GM04504 (cell line): Measurements from ENCODE around the gene TMEM170A.
"Not testable (repeated sequence)": the region's sequence is repeated elsewhere in the genome, so short reads cannot be mapped to it uniquely, and the experiment has no call there.

Experiments used
- DNase-seq: peaks from one replicate; pipeline ENCODE4 v3.0.0-alpha.2; 2012; ENCODE audit warnings: low read depth

TMEM170A gene, protein sequence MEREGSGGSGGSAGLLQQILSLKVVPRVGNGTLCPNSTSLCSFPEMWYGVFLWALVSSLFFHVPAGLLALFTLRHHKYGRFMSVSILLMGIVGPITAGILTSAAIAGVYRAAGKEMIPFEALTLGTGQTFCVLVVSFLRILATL

DNA sequence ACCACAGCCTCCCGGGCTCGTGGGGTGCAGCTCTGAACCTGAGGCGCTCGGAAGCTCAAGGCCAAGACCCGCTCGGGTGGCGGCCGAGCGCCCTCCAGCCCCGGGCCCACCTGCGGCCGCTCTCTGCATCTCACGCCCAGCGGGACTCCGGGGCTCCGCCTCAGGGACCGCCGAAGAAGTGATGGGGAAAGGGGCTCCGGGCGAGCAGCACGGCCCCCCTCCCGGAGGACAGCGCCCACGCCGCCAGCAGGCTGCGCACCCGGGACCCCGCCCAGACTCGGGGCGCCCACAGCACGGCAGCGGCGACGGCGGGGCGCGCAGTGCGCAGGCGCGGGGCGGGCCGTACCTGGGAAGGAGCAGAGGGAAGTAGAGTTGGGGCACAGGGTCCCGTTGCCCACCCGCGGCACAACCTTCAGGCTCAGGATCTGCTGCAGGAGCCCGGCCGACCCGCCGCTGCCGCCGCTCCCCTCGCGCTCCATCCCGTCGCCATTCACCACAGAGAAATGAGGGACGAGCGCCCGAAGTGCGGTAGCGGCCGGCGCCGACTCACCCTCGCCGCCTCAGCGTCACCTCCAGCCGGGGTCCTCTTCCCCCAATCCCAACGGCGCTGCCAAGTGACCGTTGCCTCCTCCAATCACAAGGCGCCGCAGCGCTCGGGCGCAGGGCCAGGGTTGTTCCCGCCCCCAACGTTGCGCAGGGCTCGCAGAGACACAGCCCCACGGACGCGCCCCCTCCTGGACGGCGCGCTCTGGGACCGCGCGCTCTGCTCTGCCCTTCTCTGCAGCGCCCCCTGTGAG, at the start of gene TMEM170A:
TSS of gene TMEM170A (minus strand) at position 568 of the 797 bp plus-strand sequence. CDS start at position 479, 89 bp downstream.
- peak; percentile 98 for DNase-seq

DNA sequence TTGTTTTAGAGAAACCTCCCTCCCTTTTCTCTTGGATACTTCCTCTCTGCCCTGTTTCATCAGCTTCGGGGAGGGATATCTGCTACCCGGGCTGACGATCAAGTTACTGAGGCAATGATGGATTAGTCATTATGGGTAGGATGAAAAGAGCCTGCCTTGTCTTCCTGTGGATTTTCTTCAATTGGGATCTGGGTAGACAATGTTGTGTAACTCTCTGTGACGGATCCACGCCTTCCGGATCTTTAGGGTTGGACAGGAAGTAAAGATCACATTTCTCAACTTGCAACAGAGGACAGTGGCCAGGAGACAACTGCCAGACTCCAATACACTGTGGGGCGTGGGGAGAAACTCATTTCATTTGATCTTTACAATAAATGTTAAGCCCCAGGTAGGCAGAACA, 42.1 kb upstream of the TMEM170A start:
- peak; percentile 84 for DNase-seq

DNA sequence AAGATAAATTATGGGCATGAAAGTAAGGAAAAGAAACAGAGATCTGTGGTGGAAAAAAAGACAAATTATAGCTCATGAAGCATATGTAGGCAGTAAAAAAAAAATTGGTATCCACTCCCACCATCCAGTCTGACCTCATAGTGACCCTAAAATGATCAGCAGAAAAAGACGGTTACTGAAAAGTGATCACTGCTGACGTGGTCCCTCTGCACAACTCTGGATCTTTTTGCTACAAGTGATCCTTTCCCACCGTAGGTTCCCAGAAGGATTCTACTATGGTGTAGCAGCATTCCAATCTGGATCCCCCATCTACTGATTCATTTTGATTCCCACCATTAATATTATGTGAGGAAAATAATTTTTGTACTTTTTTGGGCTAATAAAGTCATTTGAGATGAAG, 41.6 kb upstream of the TMEM170A start:
- no peak for DNase-seq

DNA sequence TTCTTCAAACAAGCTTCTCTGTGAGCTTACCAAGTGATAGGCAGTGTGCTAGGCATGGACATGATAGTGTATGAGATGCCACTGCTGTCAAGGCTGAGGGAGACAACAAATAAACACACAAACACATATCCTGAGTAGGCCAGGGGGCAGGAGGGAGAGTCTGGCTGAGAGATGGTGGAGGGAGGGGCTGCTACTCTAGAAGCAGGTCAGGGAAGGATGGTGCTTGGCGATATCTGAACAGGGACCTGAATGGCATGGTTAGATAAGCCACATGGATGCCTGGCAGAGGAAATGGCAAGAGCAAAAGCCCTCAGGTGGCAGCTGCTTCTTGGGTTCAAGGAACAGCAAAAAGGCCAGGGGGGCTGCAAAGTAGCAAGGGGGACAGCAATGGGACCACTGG, 39.3 kb upstream of the TMEM170A start:
- DNase-seq: no peak

DNA sequence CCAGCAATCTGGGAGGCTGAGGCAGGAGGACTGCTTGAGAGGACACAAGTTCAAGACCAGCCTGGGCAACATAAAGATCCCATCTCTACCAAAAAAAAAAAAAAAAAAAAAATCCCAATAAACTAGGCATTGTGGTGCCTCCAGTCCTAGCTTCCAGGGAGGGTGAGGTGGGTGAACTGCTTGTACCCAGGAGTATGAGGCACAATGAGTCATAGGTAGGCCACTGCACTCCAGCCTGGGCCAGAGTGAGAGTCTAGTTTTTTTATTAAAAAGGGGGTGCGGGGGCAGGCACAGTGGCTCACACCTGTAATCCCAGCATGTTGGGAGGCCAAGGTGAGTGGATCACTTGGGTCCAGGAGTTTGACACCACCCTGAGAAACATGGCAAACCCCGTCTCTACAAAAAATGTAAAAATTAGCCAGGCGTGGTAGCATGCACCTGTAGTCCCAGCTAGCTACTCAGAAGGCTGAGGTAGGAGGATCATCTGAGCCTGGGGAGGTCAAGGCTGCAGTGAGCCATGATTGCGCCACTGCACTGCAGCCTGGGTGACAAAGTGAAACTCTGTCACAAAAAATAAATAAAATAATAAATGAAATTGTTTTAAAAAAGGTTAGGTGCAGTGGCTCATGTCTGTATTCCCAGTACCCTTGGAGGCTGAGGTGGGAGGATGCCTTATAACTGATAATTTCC, 38.6 kb upstream of the TMEM170A start:
- no peak for DNase-seq

DNA sequence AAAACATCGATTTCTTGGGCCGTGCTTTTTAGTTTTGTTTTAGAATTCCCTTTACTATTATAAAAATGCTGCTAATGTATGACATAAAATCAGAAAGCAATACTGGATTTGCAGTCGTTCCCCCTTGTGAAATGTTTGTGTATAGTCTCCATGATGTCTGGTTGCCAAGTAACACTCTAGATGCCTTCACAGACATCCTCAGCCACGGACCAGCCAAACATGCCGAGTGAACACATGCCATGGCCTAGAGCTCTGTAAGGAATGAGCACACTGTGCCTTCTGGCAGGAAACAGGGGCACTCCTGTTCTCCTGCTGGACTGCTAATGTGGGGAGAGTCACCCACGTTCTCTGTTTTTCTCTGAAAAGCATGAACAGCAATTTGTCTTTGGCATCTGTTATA, 37.3 kb upstream of the TMEM170A start:
- DNase-seq: not testable (repeated sequence)

DNA sequence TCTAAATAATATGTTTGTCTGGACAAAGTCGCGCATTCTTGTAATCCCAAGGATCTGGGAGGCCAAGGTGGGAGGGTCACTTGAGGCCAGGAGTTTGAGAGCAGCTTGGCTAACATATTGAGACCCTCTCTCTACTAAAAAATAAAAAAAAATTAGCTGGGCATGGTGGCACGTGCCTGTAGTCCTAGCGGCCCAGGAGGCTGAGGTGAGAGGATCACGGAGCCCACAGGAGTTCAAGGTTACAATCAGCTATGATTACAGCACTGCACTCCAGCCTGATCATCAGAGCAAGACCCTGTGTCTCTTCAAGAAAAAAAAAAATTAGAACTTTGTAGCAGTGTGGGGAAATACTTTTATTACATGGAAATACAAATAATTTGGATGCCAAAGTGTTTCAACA, 36.9 kb upstream of the TMEM170A start:
- no peak for DNase-seq

DNA sequence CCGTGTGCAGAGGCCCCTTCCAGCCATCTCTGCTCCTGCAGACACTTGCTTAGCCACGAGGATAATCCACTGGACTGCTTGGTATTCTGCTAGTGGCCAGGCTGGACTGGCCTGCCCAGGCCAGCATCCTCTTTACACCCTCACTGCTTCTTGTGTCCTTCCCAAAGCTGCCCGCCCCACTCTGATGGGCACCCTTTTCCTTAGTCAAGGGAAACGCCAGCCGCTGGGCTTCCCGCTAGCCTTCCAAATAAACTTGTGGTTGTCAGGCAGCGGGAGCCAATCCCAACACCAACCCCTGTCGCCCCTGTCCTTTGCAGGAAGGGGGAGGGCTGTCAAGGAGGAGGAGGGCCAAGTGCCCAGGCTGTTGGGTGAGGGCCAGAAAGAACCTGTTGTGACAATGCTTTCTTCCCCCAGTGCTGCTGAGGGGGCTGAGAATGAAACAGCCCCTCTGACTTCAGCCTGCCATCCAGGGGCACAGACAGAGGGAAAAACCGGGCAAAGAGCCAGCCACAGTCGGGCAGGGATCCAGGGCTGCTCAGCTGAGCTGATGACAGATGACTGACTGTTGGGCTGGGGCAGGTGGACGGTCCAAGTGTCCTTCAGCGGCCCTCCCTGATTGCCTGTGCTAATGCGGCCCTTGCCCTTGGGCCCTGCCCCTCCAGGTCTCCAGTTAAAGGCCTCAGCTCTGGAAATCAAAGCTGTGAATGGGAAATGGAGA, 34.3 kb upstream of the TMEM170A start:
- not testable (repeated sequence) for DNase-seq

DNA sequence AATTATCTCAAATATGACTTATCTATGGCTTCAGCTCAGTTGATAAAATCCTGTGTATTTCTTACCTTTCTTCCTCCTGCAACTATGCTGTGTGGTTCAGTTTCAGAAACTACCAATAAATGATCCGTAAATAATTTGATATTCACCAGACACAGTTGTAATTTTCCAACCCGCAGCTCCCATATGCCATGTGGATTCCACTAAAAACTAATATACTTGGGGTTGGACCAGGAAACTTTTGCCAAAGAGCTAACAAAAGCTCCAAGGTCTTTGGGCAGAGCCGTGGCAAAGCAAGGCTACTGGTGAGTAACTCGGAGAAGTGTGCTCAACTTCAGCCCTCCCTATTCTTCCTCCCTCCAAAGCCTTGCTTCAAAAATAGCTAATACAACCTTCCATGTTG, 33.1 kb upstream of the TMEM170A start:
- no peak for DNase-seq

DNA sequence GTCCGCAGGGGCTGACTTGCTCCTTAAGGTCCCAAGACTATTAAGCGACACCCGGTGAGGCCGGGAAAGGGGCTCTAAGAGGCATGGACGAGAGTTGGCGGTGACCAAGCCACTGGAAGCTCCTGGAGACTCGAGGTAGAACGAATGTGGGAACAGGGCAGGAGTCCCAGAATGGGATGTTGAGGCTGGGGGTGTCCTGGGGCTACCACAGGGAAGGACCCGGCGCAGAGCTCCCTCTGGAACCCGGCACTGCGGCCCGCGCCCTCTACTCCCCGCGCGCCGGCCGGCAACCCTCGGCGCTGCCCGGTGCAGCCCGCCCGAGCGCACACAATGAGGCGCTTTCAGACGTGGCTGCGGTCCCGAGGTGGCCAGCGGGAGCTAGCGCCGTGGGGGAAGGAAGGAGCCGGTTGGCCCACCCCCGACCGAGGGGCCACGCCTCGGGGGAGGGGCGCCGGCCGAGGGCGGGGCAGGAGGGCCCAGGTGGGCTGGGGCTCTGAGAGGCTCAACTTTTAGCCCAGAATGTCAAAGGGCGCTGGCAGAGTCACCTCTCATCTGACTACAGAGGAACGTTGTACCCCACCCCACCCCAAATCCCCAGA, 30.7 kb upstream of the TMEM170A start, which contains the start of gene CHST6:
TSS of gene CHST6 (minus strand) at position 366 of the 599 bp plus-strand sequence. CDS start 15,613 bp downstream, outside the sequence.
- DNase-seq: no peak

DNA sequence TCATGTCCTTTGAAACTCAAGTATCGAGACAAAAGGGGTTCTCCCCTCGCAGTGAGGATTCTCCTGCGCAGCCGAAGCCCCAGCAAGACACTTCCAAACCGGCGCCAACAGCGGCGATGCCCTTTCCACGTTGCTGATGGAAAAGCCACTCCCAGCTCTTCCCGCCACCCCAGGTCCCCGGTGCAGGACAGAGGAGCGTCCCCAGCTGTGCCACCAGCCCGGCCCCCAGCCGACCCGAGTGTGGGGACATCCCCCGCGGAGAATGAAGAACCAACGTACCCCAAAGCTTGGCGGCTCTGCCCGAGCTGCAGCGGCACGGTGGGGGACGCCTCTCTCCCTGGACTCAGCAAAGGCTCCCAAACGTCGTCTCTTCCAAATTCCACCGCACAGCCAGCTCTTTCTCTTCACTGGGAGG, 30.2 kb upstream of the TMEM170A start:
- DNase-seq: no peak

DNA sequence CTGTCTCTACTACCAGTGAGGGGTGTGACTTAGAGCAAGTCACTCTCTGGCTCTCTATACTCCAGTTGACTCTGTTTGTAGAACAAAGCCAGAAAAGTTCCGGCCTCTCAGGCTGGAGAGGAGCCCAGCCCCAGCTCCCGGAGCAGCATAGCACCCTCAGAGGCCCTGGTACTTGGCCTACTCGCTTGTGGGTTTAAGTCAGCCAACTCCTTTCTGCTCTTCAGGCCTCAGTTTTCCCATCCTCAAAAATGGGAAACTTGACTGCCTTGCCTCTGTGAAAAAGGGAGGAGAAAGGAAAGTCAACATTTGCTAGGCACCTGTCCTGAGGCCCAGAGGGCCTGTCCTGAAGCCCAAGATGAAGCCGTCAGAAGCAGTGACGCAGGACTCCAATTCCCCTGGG, 29.7 kb upstream of the TMEM170A start:
- no peak for DNase-seq

DNA sequence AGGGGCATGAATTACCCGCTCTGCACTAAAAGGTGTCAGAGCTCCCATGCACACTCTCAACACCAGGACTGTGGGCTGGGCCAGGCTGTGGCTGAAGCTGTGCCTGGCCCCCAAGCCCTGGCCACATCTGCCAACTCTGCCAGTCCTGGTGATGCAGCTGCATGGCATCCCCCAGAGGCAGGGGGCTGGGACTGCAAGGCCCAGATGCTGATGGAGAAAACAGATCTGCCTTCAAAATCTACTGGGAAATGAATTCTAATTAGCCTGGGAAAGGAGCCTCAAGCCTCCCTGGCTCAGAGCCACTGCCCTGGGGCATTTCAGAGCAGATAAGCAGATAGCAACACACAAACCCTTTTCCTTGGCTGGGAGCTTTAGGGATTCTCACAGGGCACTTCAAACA, 27.4 kb upstream of the TMEM170A start:
- DNase-seq: no peak

DNA sequence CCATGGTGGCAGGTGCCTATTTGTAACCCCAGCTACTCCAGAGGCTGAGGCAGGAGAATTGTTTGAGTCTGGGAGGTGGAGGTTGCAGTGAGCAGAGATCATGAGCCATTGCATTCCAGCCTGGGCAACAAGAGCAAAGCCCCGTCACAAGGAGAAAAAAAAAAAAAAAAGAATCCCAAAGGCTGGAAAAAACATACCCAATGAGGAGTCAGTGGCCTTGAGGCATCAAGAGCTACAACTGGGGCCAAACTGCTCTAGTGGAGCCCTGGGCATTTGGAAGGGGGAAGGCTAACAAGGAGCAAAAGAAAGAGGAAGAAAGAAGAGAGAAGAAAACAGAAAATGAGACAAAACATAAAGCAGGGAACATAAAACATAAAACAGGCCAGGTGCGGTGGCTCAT, 23.8 kb upstream of the TMEM170A start:
- no peak for DNase-seq

DNA sequence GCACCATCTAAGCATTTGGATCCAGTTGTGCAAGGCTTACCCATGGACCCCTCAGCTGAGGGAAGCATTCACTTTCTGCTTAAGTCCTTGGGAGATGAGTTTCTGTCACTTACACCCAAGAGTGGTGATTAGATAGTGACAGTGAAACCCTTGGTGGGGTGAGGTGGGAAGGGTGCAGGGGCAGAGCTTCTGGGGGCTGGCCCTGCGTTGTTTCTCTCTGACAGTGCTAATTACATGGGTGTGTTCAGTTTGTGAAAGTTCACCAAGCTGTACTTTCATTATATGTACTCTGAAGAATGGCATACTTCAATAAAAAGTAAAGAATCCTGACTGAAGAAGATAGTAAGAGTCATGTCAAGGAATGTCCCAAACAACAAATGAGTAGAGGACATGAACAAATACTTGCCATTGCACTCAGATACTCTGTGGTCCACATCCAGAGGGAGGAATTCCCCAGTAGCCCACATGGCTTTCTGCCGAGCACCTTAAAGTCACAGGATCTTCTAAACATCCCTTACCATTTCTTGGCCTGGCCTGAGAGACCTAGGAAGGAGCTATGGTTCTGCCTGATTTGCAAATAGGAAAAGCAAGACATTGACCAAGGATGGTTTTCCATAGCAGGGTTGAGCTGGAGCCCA, 22.3 kb upstream of the TMEM170A start:
- no peak for DNase-seq

DNA sequence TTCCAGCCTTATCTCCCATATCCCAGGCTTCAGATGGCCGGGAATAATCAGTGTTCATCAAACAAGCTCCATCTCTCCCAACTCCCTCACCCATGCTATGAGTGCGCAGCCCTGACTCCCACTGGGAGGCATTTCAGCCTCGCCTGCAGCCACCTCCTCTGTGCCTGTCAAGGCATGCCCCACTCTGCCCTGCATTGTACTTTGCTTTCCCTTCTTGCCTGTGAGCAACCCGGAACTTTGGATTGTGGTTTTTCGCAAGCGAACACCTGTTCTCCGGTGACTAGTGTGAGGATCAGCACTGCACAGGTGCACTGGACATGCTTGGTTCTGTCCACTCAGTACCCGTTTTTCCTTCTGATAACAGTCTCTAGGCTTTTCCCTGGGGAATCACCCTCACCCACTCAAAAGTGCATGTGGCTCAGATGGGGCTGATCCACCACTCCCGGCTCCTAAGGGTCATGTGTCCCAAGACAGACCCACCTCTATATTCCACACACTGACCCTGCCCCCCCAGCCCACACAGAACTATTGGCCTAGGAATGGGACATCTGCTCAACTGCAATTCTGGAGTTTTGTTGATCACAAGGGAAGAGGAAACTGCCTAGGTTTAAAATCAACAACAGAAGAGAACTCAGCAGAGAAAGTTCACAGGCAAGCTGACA, 21.7 kb upstream of the TMEM170A start:
- no peak for DNase-seq

DNA sequence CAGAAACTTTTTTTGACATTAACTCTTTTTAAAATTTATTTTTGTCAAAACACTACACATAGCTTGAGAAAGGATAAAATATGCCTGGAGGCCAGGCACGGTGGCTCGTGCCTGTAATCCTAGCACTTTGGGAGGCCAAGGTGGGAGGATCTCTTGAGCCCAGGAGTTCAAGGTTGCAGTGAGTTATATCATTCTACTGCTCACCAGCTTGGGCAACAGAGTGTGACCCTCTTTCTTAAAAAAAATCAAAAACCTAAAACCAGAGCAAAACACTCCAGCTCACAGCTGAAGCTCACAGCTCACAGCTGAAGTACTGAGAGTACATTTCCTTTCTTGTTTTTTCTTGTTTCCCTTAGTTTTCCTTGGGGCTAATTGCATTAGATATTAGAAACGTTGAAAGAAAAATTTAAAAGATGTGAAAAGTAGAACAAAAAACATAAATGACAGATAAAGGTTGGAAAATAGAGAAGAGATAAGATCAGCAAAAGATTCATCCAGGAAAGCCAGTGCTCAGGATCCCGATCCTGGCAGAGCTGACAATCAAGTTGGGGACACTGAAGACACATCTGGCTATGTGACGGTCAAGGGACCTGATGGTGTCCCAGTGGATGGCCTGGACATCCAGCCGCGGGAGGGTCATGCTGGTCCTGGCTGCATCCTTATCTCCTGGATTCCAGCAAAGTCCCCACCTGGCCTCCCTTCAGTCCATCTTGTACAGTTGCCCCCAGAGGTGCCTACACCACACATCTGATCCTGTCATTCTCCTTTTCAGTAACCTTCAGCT, 20.9 kb upstream of the TMEM170A start:
- no peak for DNase-seq

DNA sequence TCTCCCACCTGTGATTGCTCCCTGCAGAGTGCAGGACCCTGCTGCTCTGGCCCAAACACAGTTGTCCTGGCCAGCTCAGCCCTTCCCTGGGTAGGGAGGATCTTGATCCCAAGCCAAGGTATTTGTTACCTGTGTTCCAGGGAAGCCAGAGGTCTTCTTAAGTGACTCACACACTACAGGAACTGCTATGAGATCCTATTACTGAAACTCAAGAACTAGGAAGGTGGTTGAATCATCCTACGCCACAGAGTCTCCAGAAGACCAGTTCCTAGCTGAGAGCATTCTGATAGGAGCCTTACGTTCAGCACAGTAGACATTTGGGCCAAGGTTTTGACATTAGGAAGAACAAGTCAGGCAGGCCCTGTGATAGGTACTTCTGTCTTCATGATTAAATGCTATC, 18.7 kb upstream of the TMEM170A start:
- DNase-seq: no peak

DNA sequence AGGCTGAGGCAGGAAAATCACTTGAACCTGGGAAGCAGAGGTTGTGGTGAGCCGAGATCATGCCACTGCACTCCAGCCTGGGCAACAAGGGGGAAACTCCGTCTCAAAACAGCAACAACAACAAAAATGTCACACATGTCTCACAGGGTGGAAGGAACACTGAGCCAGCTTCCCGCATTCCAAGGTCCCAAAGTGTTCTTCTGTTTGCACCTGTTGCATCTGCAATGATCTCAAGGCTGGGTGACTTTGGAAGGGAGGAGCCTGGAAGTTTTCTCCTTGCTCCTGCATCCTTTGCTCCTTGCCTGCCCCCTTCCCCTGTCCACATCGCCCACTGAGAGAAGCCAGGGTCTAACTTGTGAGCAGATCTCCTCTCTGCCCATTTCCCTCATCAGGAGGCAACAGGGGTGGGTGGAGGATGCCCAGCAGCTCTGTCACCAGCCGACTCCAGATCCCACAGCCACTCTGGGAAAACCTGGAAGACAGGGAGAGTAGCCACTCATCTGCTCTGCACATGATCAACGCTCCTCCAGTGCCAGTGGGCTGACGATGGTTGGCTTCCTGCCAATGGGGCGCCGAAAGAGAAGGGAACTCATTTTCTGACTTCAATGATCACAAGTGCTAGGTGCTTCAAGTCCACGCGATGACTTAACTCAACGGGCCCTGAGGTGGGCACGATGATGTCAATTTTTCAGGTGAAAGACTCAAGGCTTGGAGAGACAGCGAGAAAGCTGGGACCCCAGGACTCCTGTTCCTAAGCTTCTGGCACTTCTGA, 18.1 kb upstream of the TMEM170A start:
- no peak for DNase-seq
